ENCODE results near the gene PTGS1.
"Not testable (repeated sequence)": the region's sequence is repeated elsewhere in the genome, so short reads cannot be mapped to it uniquely, and the experiment has no call there.

- TF ChIP-seq, protein P1, sequence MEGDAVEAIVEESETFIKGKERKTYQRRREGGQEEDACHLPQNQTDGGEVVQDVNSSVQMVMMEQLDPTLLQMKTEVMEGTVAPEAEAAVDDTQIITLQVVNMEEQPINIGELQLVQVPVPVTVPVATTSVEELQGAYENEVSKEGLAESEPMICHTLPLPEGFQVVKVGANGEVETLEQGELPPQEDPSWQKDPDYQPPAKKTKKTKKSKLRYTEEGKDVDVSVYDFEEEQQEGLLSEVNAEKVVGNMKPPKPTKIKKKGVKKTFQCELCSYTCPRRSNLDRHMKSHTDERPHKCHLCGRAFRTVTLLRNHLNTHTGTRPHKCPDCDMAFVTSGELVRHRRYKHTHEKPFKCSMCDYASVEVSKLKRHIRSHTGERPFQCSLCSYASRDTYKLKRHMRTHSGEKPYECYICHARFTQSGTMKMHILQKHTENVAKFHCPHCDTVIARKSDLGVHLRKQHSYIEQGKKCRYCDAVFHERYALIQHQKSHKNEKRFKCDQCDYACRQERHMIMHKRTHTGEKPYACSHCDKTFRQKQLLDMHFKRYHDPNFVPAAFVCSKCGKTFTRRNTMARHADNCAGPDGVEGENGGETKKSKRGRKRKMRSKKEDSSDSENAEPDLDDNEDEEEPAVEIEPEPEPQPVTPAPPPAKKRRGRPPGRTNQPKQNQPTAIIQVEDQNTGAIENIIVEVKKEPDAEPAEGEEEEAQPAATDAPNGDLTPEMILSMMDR (IDR thresholded peaks at IDR 0.05), result not testable (repeated sequence)
- TF ChIP-seq EZH2, EZH2phosphoT487 (IDR thresholded peaks at IDR 0.05): not testable (repeated sequence)
Observed at GRCh38 chr9:122324665-122325064, 46.2 kb upstream of the PTGS1 start.

Measured in neural progenitor cell (in vitro differentiated cells).